Bronchial epithelial cell (primary cell): ENCODE results near the gene SNRPD2. TPM values are rescaled to one million over a fixed set of nuclear protein-coding genes. Genes with fewer than 3 reads are reported as not detected.

Experiments
- DNase-seq: peaks from one replicate; pipeline ENCODE4 v3.0.0-alpha.2; 2010; ENCODE audit warnings: low read depth
- FAIRE-seq: peaks from 2 replicates; lab custom pipeline; 2011; peaks lifted over from hg19 to GRCh38; lab: Jason Lieb, UNC
- H3K27me3 ChIP-seq: 2 replicates; pipeline ENCODE4 v1.5.1; 2011; ENCODE audit warnings: low read length; ENCODE audit not compliant: control insufficient read depth, insufficient read depth
- H3K36me3 ChIP-seq: 2 replicates; pipeline ENCODE4 v1.5.1; 2011; ENCODE audit warnings: low read length; ENCODE audit not compliant: control insufficient read depth, insufficient read depth
- H3K4me3 ChIP-seq: 2 replicates; pipeline ENCODE4 v1.5.1; 2011; ENCODE audit warnings: mild to moderate bottlenecking, low read depth, low read length, control low read depth
- total RNA-seq: library from RNA; depleted of rRNA; stranded (reverse); fragments of >200 nt; gene quantifications from 2 replicates; pipeline ENCODE4 v1.2.1, GENCODE V29; 2014
- TF ChIP-seq, protein P1 (sequence below): IDR thresholded peaks from 2 replicates; pipeline ENCODE4 v1.5.1; 2011; ENCODE audit warnings: mild to moderate bottlenecking, moderate library complexity, low read length, control low read depth, inconsistent platforms; ENCODE audit not compliant: insufficient read depth, severe bottlenecking

The SNRPD2 gene
- total RNA-seq, 1 donor from 2014 or later = 429 TPM

DNA sequence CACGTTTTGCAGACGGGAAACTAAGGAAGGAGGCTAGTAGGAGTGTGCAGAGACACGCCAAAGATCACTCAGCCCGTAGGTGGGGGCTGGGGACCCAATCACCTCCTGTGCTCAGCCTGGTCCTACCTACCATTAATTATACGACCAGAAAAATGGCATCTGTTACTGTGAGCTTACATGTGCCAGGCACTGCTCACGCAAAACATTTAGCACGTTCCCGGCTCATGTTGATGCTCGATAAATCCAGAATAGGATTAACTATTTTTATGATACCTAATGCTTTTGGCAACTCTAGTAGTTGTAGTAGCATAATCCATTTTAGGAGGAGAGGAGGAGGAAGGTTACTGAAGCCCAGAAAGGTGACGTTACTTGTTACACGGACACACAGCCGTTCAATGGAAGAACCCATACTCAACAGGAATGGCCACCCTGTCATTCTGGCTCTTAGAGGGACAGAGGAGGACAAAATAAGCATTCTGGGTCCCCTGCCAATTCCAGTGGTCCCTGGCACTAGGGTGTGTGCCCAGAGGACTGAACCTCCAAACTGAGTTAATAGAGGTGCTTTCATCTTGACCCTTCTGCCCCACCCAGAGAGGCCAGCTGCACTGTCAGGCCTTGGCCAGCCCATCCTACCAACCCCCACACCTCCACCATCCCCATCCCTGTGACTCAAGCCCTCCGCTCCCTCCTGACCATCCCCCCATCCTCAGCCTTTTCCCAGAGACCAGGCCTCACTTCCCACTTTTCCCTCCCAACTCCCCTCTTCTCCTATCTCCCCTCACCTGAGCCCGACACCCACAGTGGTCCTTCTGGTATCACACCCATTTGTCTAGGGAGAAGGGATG, 47.6 kb downstream of the SNRPD2 start:
- no peak for DNase-seq

DNA sequence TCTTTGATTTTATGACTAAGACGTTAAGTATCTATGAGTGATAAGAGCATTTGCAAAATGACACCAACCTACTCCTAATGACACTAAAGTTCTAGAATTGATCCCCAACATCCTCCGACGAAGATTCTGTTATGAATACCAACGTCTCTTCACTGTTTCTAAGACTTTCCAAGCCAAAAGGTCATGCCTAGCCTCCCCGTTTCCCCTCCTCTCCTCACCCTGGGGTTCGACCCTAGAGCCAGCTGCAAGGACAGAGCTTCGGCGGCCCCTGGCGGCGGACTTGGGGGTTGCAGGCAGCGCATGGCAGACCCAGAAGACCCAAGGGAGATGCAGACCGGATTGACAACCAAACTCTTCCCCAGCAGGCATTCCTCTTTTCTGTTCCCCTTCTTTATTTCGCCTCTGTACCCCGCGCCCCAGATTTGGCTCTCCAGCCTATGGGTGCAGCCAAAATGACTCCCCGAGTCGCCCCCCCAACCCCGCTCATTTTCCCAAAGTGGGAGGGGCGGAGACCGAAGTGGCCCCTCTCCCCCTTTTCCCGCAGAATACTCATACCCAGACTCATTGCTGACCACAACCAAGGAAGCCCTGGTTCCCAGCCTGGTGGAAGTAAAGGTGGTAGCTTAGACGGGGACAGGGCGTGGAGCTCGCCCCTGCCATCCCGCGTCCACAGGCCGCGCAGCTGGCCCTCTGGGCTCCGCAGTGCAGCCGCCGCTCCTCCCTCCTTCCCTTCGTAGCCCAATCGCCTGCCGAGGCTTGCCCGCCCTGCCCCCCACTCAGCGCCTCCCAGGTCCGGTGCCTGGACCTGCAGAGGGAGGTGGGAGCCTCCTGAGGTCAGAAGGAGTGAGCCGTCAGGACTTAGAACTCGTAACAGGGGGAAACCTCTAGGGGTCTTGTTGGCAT, 48.5 kb downstream of the SNRPD2 start:
- DNase-seq (peak; percentile 59), FAIRE-seq (no peak)
- TF ChIP-seq, protein P1, sequence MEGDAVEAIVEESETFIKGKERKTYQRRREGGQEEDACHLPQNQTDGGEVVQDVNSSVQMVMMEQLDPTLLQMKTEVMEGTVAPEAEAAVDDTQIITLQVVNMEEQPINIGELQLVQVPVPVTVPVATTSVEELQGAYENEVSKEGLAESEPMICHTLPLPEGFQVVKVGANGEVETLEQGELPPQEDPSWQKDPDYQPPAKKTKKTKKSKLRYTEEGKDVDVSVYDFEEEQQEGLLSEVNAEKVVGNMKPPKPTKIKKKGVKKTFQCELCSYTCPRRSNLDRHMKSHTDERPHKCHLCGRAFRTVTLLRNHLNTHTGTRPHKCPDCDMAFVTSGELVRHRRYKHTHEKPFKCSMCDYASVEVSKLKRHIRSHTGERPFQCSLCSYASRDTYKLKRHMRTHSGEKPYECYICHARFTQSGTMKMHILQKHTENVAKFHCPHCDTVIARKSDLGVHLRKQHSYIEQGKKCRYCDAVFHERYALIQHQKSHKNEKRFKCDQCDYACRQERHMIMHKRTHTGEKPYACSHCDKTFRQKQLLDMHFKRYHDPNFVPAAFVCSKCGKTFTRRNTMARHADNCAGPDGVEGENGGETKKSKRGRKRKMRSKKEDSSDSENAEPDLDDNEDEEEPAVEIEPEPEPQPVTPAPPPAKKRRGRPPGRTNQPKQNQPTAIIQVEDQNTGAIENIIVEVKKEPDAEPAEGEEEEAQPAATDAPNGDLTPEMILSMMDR = peak; percentile 97
- no peaks in the 10 kb centered on the region for H3K27me3 ChIP-seq
- no peaks in the 10 kb centered on the region for H3K36me3 ChIP-seq
- H3K4me3 ChIP-seq = peak overlapping the region; percentile 14

More for the DNA sequence above, 47.6 kb downstream of the SNRPD2 start:
- TF ChIP-seq, protein P1 = no peak
- Histone ChIP-seq H3K4me3 (no peak overlapping the region), H3K27me3 (no peaks in the 10 kb centered on the region), H3K36me3 (no peaks in the 10 kb centered on the region)
- FAIRE-seq = no peak

DNA sequence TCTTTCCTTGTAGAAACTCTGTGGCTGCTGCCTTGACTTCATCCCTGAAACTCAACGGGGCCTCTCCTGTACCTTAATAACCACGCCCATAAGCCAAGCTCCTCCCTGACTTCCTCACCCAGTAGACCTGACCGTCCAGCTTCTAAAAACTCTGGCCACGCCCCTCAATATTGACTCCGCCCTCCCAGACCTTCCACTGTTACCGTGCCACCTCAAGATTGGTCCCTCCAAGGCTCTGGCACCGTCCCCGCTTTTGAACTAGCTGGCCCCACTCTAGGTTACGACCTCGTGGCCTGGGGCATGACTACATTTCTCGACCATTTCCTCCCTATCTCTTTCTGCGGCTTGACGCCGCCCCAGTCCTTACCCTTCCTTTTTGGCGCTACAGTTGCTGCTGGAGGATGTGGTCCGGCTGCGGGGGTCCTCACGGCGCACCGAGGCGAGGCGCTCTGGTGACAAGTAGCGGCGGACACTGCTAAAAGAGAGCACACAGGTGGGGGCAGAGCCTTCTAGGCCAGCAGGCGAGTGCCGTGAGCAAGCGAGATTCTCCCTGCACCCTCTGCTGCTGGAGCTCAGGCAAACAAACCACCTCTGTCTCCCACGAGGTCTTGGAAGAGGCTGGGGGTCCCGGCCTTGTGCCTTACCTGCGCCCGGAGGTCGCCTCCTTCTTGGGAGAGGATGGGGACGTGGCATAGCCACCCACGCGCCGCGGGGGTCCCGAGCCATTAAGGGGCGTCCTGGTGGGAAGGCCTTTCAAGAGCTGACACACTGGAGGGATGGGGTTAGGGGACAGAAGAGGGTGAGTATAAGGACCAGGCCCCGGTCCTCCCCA, 50.3 kb downstream of the SNRPD2 start:
- FAIRE-seq = no peak
- TF ChIP-seq, protein P1 = no peak
- Histone ChIP-seq H3K36me3 (peaks cover 1% of the 10 kb centered on the region), H3K27me3 (no peaks in the 10 kb centered on the region), H3K4me3 (peak overlapping the region; percentile 26)
- DNase-seq = peak; percentile 96

DNA sequence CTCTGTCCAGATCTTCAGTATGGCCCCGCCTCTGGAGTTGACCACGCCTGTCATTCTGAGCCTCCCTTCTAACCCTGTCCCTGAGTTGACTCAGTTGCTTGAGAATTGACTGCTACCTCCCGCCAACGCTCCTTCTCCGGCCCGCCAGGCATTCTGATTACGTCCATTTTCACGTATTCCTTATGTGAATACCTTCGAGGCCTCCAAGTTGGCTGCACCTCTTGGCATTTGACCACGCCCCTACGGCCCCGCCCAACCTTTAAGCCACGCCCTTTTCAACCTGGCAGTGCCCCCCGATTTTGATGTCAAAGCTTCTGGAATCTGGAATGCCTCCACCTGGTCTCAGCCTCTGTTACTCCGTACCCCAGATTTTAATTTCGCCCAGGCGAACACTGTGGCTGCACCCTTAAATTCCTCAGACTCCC, 50.9 kb downstream of the SNRPD2 start:
- H3K4me3 ChIP-seq = no peak overlapping the region
- no peaks in the 10 kb centered on the region for H3K27me3 ChIP-seq
- DNase-seq = peak; percentile 67
- TF ChIP-seq, protein P1 = no peak
- FAIRE-seq = no peak
- peaks cover 1% of the 10 kb centered on the region for H3K36me3 ChIP-seq

DNA sequence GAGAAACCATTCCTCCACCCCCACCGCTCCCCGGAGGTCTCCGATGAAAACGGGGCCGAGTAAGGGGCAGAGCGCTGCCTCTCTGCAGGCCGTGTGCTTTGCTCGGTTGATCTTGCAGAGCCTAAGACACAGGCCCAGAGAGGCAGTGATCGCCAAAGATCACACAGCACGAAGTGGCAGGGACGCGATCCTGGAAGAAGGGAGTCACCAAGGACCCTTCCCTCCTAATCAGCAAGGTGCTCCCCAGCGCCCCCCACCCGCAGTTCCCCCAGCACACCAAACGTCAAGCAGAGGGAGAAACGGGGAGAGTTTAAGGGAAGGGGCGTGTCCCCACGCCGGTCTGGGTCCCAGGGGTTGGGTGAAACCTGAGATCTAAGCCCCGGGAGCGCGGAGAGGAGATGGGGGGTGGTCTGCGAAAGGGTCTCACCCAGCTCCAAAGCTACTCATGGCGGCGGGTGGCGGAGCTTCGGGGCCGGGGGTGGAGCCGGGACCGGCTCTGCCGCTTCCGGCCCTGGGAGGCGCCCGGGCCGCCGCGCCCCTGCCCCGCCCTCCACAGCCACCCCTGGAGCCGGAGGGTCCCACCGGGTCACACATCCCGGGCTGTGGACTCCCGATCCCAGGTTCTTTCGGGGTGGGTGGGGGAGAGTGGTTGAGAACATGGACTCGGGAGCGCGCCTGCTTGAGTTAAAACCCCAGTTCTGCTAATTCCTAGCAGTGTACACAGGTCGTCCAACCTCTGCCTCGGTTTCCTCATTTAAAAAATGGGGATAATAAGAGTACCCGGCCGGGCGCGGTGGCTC, 52.6 kb downstream of the SNRPD2 start, which contains the start of gene EML2:
EML2 (minus strand) TSS at position 468 of the 800 bp plus-strand sequence; CDS start at position 447, 21 bp downstream.
- peaks cover 1% of the 10 kb centered on the region for H3K36me3 ChIP-seq
- TF ChIP-seq, protein P1 = peak; percentile 48
- H3K27me3 ChIP-seq = no peaks in the 10 kb centered on the region
- no peak for FAIRE-seq
- H3K4me3 ChIP-seq = peak within 1 kb of the TSS; percentile 83
- peak; percentile 15 for DNase-seq
